ENCODE measurements around the gene FBXL3. TPM values are rescaled to one million over a fixed set of nuclear protein-coding genes. Genes with fewer than 3 reads are reported as not detected.

FBXL3 gene
- total RNA-seq, 1 experiment from 2014 or later = 22.0 TPM

- no peak for DNase-seq
- no peak overlapping the region for H3K4me3 ChIP-seq
- no peaks in the 10 kb centered on the region for H3K4me1 ChIP-seq (replicated peaks; ENCODE audit: insufficient read depth)
- H3K79me2 ChIP-seq (ENCODE audit: low read depth) = no peaks in the 10 kb centered on the region
- H3K27ac ChIP-seq = no peak overlapping the region
- H3F3A ChIP-seq (ENCODE audit: insufficient read depth, low read depth) = no peaks in the 10 kb centered on the region
- no peaks in the 10 kb centered on the region for H3K9me2 ChIP-seq (ENCODE audit: insufficient read depth)
- H2AFZ ChIP-seq = no peak overlapping the region
- H3K4me2 ChIP-seq = no peak overlapping the region
- no TSS peak for BruUV-seq (replicated peaks)
- no peaks in the 10 kb centered on the region for H4K20me1 ChIP-seq (ENCODE audit: insufficient read depth)
- intact Hi-C loops (cut with micrococcal nuclease; ENCODE audit: unreplicated experiment) = no loop called here
- H3K36me3 ChIP-seq (ENCODE audit: low read depth) = peaks cover 5% of the 10 kb centered on the region; the same call in 1 of the 2 replicates
- POLR2A ChIA-PET (ENCODE audit: unreplicated experiment) = no interaction called here
- H3K9me3 ChIP-seq (ENCODE audit: insufficient read depth, low read depth) = no peaks in the 10 kb centered on the region
- no peak for TF ChIP-seq CTCF (conservative IDR thresholded peaks at IDR 0.05)
- no peak for TF ChIP-seq EZH2 (IDR thresholded peaks at IDR 0.05; ENCODE audit: low read depth)
- CTCF ChIA-PET = no interaction called here
- H3K27me3 ChIP-seq (ENCODE audit: insufficient read depth, low read depth) = no peaks in the 10 kb centered on the region
Observed at GRCh38 chr13:77053192-77053591, 26.2 kb upstream of the FBXL3 start.

- BruUV-seq (replicated peaks) = no TSS peak
- Histone ChIP-seq H3F3A (ENCODE audit: insufficient read depth, low read depth) (no peaks in the 10 kb centered on the region), H3K4me1 (replicated peaks; ENCODE audit: insufficient read depth) (no peaks in the 10 kb centered on the region), H2AFZ (no peak overlapping the region), H3K4me3 (no peak overlapping the region), H3K79me2 (ENCODE audit: low read depth) (no peaks in the 10 kb centered on the region), H3K4me2 (no peak overlapping the region), H3K9me3 (ENCODE audit: insufficient read depth, low read depth) (no peaks in the 10 kb centered on the region), H3K27ac (no peak overlapping the region), H3K9me2 (ENCODE audit: insufficient read depth) (no peaks in the 10 kb centered on the region), H4K20me1 (ENCODE audit: insufficient read depth) (no peaks in the 10 kb centered on the region), H3K27me3 (ENCODE audit: insufficient read depth, low read depth) (no peaks in the 10 kb centered on the region), H3K36me3 (ENCODE audit: low read depth) (peaks cover 5% of the 10 kb centered on the region; the same call in 1 of the 2 replicates)
- TF ChIP-seq CTCF (conservative IDR thresholded peaks at IDR 0.05) (no peak), EZH2 (IDR thresholded peaks at IDR 0.05; ENCODE audit: low read depth) (no peak)
- intact Hi-C loops (cut with micrococcal nuclease; ENCODE audit: unreplicated experiment) = no loop called here
- POLR2A ChIA-PET (ENCODE audit: unreplicated experiment) = no interaction called here
- DNase-seq = no peak
- CTCF ChIA-PET = interaction anchor here (0.7 kb wide), 1 partner anchor 278 kb away, joined by 6 read pairs; no protein-coding TSS in a partner anchor
Observed at GRCh38 chr13:77048681-77049080, 21.7 kb upstream of the FBXL3 start.

GRCh38 chr13:77047649-77048343, 20.8 kb upstream of the FBXL3 start:
- Histone ChIP-seq H3K4me2 (no peak overlapping the region), H3K4me3 (no peak overlapping the region), H2AFZ (no peak overlapping the region), H3F3A (ENCODE audit: insufficient read depth, low read depth) (no peaks in the 10 kb centered on the region), H3K36me3 (ENCODE audit: low read depth) (no peaks in the 10 kb centered on the region; the same call in 1 of the 2 replicates), H3K27me3 (ENCODE audit: insufficient read depth, low read depth) (no peaks in the 10 kb centered on the region), H3K4me1 (replicated peaks; ENCODE audit: insufficient read depth) (no peaks in the 10 kb centered on the region), H3K79me2 (ENCODE audit: low read depth) (no peaks in the 10 kb centered on the region), H4K20me1 (ENCODE audit: insufficient read depth) (no peaks in the 10 kb centered on the region), H3K9me2 (ENCODE audit: insufficient read depth) (no peaks in the 10 kb centered on the region), H3K9me3 (ENCODE audit: insufficient read depth, low read depth) (no peaks in the 10 kb centered on the region), H3K27ac (no peak overlapping the region)
- ChIA-PET CTCF (interaction anchor here (0.7 kb wide), 1 partner anchor 279 kb away, joined by 6 read pairs; no protein-coding TSS in a partner anchor), POLR2A (ENCODE audit: unreplicated experiment) (no interaction called here)
- no peak for DNase-seq
- intact Hi-C loops (cut with micrococcal nuclease; ENCODE audit: unreplicated experiment) = no loop called here
- BruUV-seq (replicated peaks) = no TSS peak
- TF ChIP-seq EZH2 (IDR thresholded peaks at IDR 0.05; ENCODE audit: low read depth) (no peak), CTCF (conservative IDR thresholded peaks at IDR 0.05) (no peak)
